GM13976 (cell line): Measurements from ENCODE around the gene CHN2.

Source experiments
- DNase-seq: peaks from one replicate; pipeline ENCODE4 v3.0.0; 2012; ENCODE audit warnings: low spot score
- in situ Hi-C: fragments of 300-500 bp; cut with MboI; formaldehyde crosslinking; loops from one replicate; pipeline ENCODE4 v1.12.0; 2022; ENCODE audit warnings: low sequenced_read_pairs, mixed read lengths, inconsistent platforms; ENCODE audit not compliant: unreplicated experiment
- TF ChIP-seq, protein P1 (sequence below): IDR thresholded peaks from 2 replicates; pipeline ENCODE4 v1.5.1; 2012; ENCODE audit warnings: borderline replicate concordance, mild to moderate bottlenecking; ENCODE audit not compliant: insufficient read depth; ENCODE audit errors: extremely low read depth, missing control alignments, control extremely low read depth

Gene CHN2

DNA sequence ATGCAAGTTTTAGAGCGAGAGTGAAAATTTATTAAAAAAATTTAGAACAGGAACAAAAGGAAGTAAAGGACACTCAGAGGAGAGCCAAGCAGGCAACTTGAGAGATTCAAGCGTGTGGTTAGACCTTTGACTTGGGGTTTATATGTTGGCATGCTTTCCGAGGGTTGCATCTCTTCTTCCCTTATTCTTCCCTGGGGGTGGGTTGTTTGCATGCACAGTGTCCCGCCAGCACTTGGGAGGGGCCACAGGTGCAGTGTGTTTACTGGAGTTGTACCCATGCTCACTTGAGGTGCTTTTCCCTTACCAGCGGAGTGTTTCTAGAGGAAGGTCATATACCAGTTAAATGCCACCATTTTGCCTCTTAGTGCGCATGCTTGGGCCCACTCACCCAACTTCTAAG lies 96.3 kb downstream of the CHN2 start:
- in situ Hi-C loops, result no loop called here
- no peak for DNase-seq
- TF ChIP-seq, protein P1, sequence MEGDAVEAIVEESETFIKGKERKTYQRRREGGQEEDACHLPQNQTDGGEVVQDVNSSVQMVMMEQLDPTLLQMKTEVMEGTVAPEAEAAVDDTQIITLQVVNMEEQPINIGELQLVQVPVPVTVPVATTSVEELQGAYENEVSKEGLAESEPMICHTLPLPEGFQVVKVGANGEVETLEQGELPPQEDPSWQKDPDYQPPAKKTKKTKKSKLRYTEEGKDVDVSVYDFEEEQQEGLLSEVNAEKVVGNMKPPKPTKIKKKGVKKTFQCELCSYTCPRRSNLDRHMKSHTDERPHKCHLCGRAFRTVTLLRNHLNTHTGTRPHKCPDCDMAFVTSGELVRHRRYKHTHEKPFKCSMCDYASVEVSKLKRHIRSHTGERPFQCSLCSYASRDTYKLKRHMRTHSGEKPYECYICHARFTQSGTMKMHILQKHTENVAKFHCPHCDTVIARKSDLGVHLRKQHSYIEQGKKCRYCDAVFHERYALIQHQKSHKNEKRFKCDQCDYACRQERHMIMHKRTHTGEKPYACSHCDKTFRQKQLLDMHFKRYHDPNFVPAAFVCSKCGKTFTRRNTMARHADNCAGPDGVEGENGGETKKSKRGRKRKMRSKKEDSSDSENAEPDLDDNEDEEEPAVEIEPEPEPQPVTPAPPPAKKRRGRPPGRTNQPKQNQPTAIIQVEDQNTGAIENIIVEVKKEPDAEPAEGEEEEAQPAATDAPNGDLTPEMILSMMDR, result no peak

DNA sequence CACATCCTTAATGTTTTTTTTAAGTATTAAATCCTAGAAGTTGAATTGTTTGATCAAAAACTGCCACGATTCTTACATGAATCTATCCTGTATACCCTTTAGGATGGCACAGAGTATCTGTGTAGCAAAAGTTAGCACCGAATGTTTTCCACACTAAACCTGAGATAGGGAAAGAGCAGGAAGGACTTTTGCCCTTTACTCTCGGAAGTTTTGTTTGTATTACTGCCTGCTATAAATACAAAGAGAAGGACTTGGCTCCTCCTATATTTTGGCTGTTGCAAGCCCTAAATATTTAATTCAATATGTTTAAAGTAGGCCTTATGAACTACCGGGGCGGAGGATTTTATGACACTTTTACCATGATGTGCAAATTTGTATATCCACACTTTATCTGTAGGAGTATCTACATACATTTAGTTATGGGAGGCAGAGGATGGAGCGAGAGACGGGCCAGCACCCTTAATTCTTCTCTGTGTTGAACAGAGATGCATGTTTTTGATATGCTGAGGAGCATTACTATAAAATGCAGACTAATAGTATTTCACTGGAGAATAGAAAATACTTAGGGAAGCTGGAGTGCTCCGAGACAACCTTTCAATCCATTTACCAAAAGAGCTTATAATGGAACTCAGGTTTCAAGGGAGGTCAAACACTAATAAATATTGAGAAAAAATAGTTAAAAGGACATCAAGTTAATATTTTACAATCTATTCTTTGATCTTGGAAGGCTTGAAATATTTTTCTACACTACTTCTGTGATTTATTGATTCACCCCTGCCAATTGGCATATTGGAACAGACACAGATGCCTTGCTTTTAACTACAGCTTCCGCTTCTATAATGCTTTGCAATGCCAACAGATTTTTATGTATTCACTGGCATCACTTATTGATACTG lies 97.4 kb downstream of the CHN2 start:
- in situ Hi-C loops, result no loop called here
- DNase-seq, result no peak
- TF ChIP-seq, protein P1, result no peak

DNA sequence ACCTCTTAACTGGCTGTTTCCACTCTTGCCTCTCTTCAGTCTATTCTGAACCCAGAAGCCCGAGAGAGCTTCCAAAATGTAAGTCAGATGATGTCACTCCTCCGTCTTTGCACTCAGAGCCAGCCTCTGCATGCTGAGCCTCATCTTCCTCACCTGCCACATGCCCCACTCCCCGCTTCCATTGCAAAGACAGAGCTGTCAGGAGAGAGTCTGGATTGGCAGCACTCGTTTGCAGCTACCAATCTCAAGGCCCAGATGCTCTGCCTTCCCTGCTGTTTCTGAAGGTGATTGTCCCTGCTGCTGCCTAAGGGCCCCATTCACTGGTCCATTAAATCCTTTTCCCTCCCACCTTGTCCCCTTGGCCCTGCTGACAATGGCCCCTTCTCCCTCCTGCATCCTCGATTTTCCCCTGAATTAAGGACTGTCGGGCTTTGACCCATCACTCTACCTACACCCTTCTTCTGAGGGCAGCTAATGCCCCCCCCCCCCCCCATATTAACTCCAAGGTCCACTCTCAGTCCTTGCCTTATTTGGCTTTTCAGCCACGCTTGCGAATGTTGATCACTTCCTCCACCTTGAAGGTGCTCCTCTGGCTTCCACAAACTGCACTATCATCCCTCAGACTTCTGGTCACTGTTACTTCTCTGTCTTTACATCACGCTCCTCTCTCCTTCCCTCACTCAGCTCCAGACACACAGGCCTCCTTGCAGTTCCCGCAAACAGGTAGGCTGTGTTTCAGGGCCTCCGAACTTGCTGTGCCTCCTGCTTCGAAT lies 98.5 kb downstream of the CHN2 start:
- in situ Hi-C loops, result no loop called here
- no peak for DNase-seq
- TF ChIP-seq, protein P1, result no peak

DNA sequence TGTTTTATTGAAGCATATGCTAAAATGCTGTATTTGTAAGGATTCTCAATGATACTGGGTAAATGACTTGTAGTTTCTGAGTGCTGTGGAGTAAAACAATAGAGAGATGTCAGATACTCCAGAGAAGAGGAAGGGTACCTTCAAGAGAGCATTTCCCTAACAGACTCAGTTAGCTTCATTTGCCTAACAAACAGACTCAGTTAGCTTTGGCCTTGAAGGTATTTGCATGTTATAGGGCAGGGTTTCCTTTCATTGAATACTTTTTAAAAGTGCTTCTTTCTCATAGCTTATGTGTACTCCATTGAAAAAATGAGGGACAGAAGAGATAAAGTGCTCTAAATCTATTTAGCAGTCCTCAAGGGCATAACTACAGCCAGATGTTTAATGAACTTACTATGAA lies 101.8 kb downstream of the CHN2 start:
- in situ Hi-C loops, result no loop called here
- TF ChIP-seq, protein P1, result no peak
- no peak for DNase-seq

DNA sequence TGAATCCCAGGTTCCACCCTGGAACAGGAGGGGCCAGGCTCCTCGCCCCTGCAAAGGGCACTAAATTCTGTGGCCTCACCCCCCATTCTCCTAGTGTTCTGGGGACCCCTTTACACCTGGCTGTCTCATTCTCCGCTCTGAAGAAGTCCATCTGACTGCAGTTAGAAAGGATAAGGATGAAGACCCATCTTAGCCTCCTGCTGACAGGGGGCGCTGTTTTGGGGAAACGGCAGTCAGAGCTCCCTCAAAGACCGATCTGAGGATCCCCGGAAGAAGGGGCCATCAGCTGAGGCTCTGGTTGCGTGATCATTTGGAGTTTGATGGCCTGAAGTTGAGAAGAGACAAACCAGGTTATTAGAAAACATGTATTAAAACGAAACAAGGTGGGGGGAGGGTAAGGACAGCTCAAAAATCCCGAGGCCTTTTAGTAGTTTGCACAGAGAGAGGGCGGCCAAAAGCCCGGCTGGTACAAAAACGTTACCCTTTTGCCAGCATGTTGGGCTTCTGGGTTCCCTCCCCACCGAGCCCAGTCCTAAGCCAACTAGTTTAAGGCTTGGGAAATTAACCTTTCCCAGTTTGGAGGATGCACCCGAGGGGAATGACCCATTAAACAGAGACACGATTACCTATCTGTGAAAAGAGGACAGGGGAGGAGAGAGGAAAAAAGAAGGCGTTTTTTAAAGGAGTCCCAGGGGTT lies 102.8 kb downstream of the CHN2 start:
- in situ Hi-C loops, result no loop called here
- TF ChIP-seq, protein P1, result no peak
- DNase-seq, result no peak

DNA sequence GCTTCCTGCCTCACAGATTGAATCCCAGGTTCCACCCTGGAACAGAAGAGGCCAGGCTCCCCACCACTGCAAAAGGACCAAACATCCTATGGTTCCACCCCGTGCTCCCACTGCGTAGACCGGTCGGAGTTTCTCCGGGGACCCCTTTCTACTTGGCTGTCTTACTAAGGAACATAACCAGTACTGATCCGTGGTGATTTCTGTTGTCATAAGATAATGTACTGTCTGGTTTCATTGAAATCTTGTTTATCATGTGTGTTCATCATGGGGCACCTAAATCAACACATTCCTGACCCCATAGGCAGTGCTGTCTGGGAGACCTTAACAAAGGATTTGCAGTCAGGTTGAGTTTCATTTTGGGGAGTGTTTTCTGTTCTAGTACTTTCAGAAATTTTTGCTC lies 104.5 kb downstream of the CHN2 start:
- in situ Hi-C loops, result no loop called here
- DNase-seq, result no peak
- TF ChIP-seq, protein P1, result no peak
